ENCODE data around the gene BACE1.

- TF ChIP-seq CTCF (IDR thresholded peaks at IDR 0.05): no peak
- no peak for TF ChIP-seq POLR2A (IDR thresholded peaks at IDR 0.05)
- no peak for TF ChIP-seq POLR2AphosphoS5 (IDR thresholded peaks at IDR 0.05)
Measured at GRCh38 chr11:117238221-117238620, 77.8 kb downstream of the BACE1 start.
